OCI-LY3 (cell line): ENCODE results near the gene SCLY.

Source experiments
- H2AFZ ChIP-seq: fragments of 200-600, 300-600 bp; shearing (Covaris generic); 2 replicates; pipeline ENCODE4 v1.6.0; 2014; ENCODE audit warnings: antibody characterized with exemption, low read depth, low read length
- H3K27ac ChIP-seq: fragments of 200-600, 300-600 bp; sonication (generic); 2 replicates; pipeline ENCODE4 v1.5.1; 2014; ENCODE audit warnings: mild to moderate bottlenecking, low read length, moderate library complexity, mixed read lengths
- H3K27me3 ChIP-seq: fragments of 200-600, 300-600 bp; sonication (generic); 2 replicates; pipeline ENCODE4 v1.6.1; 2014; ENCODE audit warnings: low read depth, low read length, mixed read lengths
- H3K36me3 ChIP-seq: fragments of 200-600, 300-600 bp; sonication (generic); replicated peaks from 2 replicates; pipeline ENCODE3; 2014; ENCODE audit warnings: low read depth, low read length, mixed read lengths
- H3K4me1 ChIP-seq: fragments of 300-600, 200-600 bp; sonication (generic); 2 replicates; pipeline ENCODE4 v1.6.1; 2014; ENCODE audit warnings: low read length, mixed read lengths
- H3K4me2 ChIP-seq: fragments of 200-600, 300-600 bp; sonication (generic); 2 replicates; pipeline ENCODE4 v1.6.1; 2014; ENCODE audit warnings: low read length, mixed read lengths
- H3K4me3 ChIP-seq: fragments of 300-600, 200-600 bp; sonication (generic); 2 replicates; pipeline ENCODE4 v1.5.1; 2014; ENCODE audit warnings: antibody characterized with exemption, mild to moderate bottlenecking, low read length, moderate library complexity
- H3K79me2 ChIP-seq: fragments of 300-600, 200-600 bp; shearing (Covaris generic); 2 replicates; pipeline ENCODE4 v1.6.1; 2014; ENCODE audit warnings: mild to moderate bottlenecking, low read length, mixed read lengths
- H3K9ac ChIP-seq: fragments of 300-600, 200-600 bp; shearing (Covaris generic); 2 replicates; pipeline ENCODE4 v1.6.0; 2014; ENCODE audit warnings: mild to moderate bottlenecking, low read length, moderate library complexity
- H3K9me3 ChIP-seq: fragments of 200-600, 300-600 bp; shearing (Covaris generic); 2 replicates; pipeline ENCODE4 v1.6.1; 2014; ENCODE audit warnings: low read length, mixed read lengths; ENCODE audit not compliant: insufficient read depth
- H4K20me1 ChIP-seq: fragments of 200-600, 300-600 bp; sonication (generic); 2 replicates; pipeline ENCODE4 v1.6.1; 2016; ENCODE audit warnings: low read length, mixed read lengths; ENCODE audit not compliant: insufficient read depth
- CTCF ChIP-seq: fragments of 200-600, 300-600 bp; sonication (generic); IDR thresholded peaks from 2 replicates; pipeline ENCODE4 v1.5.1; 2014; ENCODE audit warnings: antibody characterized with exemption, low read length, low read depth
- EZH2phosphoT487 ChIP-seq: fragments of 200-600 bp; shearing (Covaris generic); IDR thresholded peaks from 2 replicates; pipeline ENCODE4 v1.6.1; 2018; ENCODE audit warnings: antibody characterized with exemption, mixed run types, low read depth

Gene SCLY

GRCh38 chr2:238116298-238117198 lies 55.7 kb downstream of the SCLY start:
- Histone ChIP-seq H3K9ac (no peak overlapping the region), H3K9me3 (no peaks in the 10 kb centered on the region; the same call in 1 of the 2 replicates), H3K4me1 (peaks cover 12% of the 10 kb centered on the region), H3K36me3 (no peaks in the 10 kb centered on the region), H3K27me3 (no peaks in the 10 kb centered on the region), H3K79me2 (no peaks in the 10 kb centered on the region), H3K4me2 (no peak overlapping the region), H4K20me1 (no peaks in the 10 kb centered on the region), H2AFZ (no peak overlapping the region), H3K27ac (no peak overlapping the region), H3K4me3 (no peak overlapping the region)
- TF ChIP-seq CTCF (no peak), EZH2phosphoT487 (no peak)

- no peak overlapping the region for H3K9ac ChIP-seq
- H3K27me3 ChIP-seq = no peaks in the 10 kb centered on the region
- H4K20me1 ChIP-seq = no peaks in the 10 kb centered on the region
- no peak overlapping the region for H3K4me3 ChIP-seq
- no peak overlapping the region for H2AFZ ChIP-seq
- H3K79me2 ChIP-seq = no peaks in the 10 kb centered on the region
- H3K36me3 ChIP-seq = no peaks in the 10 kb centered on the region
- no peak for TF ChIP-seq CTCF
- no peak for TF ChIP-seq EZH2phosphoT487
- no peak overlapping the region for H3K4me2 ChIP-seq
- H3K9me3 ChIP-seq = no peaks in the 10 kb centered on the region; the same call in 1 of the 2 replicates
- peaks cover 12% of the 10 kb centered on the region for H3K4me1 ChIP-seq
- H3K27ac ChIP-seq = no peak overlapping the region
Measured at GRCh38 chr2:238117199-238118154, 56.7 kb downstream of the SCLY start.

- Histone ChIP-seq H3K4me2 (peak overlapping the region; percentile 77), H3K4me1 (peaks cover 12% of the 10 kb centered on the region), H3K9me3 (no peaks in the 10 kb centered on the region), H3K4me3 (peak overlapping the region; percentile 53), H2AFZ (peak overlapping the region; percentile 74; the same call in 1 of the 2 replicates), H4K20me1 (no peaks in the 10 kb centered on the region), H3K27me3 (no peaks in the 10 kb centered on the region), H3K27ac (no peak overlapping the region), H3K79me2 (no peaks in the 10 kb centered on the region), H3K36me3 (no peaks in the 10 kb centered on the region), H3K9ac (no peak overlapping the region)
- 0 out of 2 replicates have a peak, but pooled peaks have one; percentile 5 for TF ChIP-seq CTCF
- TF ChIP-seq EZH2phosphoT487 = no peak
Measured at GRCh38 chr2:238119756-238120462, 59.1 kb downstream of the SCLY start.
